ENCODE data around the gene SRGAP2B.
"Not testable (repeated sequence)": the region's sequence is repeated elsewhere in the genome, so short reads cannot be mapped to it uniquely, and the experiment has no call there.

DNA sequence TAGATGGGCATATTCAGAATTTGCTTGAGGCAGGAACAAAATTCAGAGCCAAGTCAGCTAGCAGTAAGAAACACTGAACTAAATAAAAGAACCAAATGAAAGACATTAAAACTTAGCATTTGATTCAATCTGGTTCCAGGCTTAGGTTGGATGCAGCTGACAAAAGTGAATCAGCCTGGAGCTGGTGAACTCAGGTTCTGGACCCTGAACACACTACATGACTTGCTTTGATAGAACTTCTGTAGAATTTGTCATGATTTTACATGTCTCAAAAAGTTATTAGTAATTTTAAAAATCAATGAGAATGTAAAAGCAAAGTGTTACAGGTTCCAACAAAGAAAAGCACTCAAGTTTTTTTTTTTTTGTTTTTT lies 78.7 kb downstream of the SRGAP2B start:
- TF ChIP-seq FOXS1 (CRISPR knock-in tag; IDR thresholded peaks at IDR 0.05); CHD2 (IDR thresholded peaks at IDR 0.05; ENCODE audit: low read length, partially characterized antibody); EP300 (IDR thresholded peaks at IDR 0.05); PHF8 (IDR thresholded peaks at IDR 0.05; ENCODE audit: borderline replicate concordance, low read depth); RFX5 (IDR thresholded peaks at IDR 0.05): not testable (repeated sequence)
- TF ChIP-seq, protein P1, sequence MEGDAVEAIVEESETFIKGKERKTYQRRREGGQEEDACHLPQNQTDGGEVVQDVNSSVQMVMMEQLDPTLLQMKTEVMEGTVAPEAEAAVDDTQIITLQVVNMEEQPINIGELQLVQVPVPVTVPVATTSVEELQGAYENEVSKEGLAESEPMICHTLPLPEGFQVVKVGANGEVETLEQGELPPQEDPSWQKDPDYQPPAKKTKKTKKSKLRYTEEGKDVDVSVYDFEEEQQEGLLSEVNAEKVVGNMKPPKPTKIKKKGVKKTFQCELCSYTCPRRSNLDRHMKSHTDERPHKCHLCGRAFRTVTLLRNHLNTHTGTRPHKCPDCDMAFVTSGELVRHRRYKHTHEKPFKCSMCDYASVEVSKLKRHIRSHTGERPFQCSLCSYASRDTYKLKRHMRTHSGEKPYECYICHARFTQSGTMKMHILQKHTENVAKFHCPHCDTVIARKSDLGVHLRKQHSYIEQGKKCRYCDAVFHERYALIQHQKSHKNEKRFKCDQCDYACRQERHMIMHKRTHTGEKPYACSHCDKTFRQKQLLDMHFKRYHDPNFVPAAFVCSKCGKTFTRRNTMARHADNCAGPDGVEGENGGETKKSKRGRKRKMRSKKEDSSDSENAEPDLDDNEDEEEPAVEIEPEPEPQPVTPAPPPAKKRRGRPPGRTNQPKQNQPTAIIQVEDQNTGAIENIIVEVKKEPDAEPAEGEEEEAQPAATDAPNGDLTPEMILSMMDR (IDR thresholded peaks at IDR 0.05) = not testable (repeated sequence)
